HEK293 (cell line): ENCODE data around the gene KEL.

ENCODE experiments used
- CTCF ChIA-PET: fragments of 350-600 bp; formaldehyde crosslinking; extraction: SDS; loops from one replicate; lab custom pipeline; 2021; ENCODE audit warnings: antibody characterized with exemption; lab: Yijun Ruan, JAX
- POLR2A ChIA-PET: fragments of 300-600 bp; formaldehyde crosslinking; extraction: SDS; loops from one replicate; lab custom pipeline; 2020; ENCODE audit warnings: antibody characterized with exemption, inconsistent platforms; lab: Yijun Ruan, JAX
- H3K27ac ChIP-seq: fragments of 200-500 bp; sonication (Bioruptor generic); 2 replicates; pipeline ENCODE4 v1.5.1; 2014; ENCODE audit warnings: low read depth, low read length, control low read depth, inconsistent platforms; ENCODE audit errors: extremely low read depth
- H3K36me3 ChIP-seq, 2 experiments: fragments of 200-500 bp in 1 of 2; sonication (Bioruptor generic) in 1 of 2; 1 replicate in 1 of 2; 2 replicates in 1 of 2; pipeline ENCODE4 v1.5.1; 2014 to 2017; ENCODE audit warnings: inconsistent platforms in 2 of 2, low read length in 2 of 2; ENCODE audit not compliant: control insufficient read depth in 2 of 2, insufficient read depth in 1 of 2
- H3K4me1 ChIP-seq: fragments of 200-500 bp; sonication (Bioruptor generic); 2 replicates; pipeline ENCODE4 v1.5.1; 2014; ENCODE audit warnings: mild to moderate bottlenecking, low read length, inconsistent platforms; ENCODE audit not compliant: control insufficient read depth, insufficient read depth
- H3K4me3 ChIP-seq: 2 replicates; pipeline ENCODE4 v1.5.1; 2011; ENCODE audit warnings: low read depth, mild to moderate bottlenecking, control low read depth, low read length, moderate library complexity
- H3K9me3 ChIP-seq: fragments of 200-500 bp; sonication (Bioruptor generic); 2 replicates; pipeline ENCODE4 v1.5.1; 2014; ENCODE audit warnings: low read depth, low read length, inconsistent platforms; ENCODE audit not compliant: control insufficient read depth, insufficient read depth
- ATF2 ChIP-seq: fragments of 450-650 bp; formaldehyde crosslinking; IDR thresholded peaks from 2 replicates; pipeline ENCODE4 v1.5.1; 2016; ENCODE audit warnings: missing biosample characterization, missing genetic modification characterization, low read depth
- GLIS1 ChIP-seq: fragments of 450-650 bp; formaldehyde crosslinking; IDR thresholded peaks from 2 replicates; pipeline ENCODE4 v1.5.1; 2016; ENCODE audit warnings: missing biosample characterization, missing genetic modification characterization
- GLIS2 ChIP-seq: fragments of 450-650 bp; formaldehyde crosslinking; IDR thresholded peaks from 2 replicates; pipeline ENCODE4 v1.5.1; 2016; ENCODE audit warnings: missing biosample characterization, missing genetic modification characterization
- HOXA7 ChIP-seq: sonication (generic); formaldehyde crosslinking; IDR thresholded peaks from 2 replicates; pipeline ENCODE4 v1.8.1; 2022; ENCODE audit warnings: missing genetic modification reagents, borderline replicate concordance
- HOXD13 ChIP-seq: sonication (generic); formaldehyde crosslinking; IDR thresholded peaks from 2 replicates; pipeline ENCODE4 v1.8.0; 2022; ENCODE audit warnings: missing genetic modification reagents, borderline replicate concordance
- YY2 ChIP-seq: fragments of 450-650 bp; formaldehyde crosslinking; IDR thresholded peaks from 2 replicates; pipeline ENCODE4 v1.5.1; 2016; ENCODE audit warnings: missing biosample characterization, missing genetic modification characterization
- ZBTB1 ChIP-seq: fragments of 450-650 bp; formaldehyde crosslinking; IDR thresholded peaks from 2 replicates; pipeline ENCODE4 v1.5.1; 2016; ENCODE audit warnings: missing biosample characterization, missing genetic modification characterization
- ZBTB20 ChIP-seq: fragments of 450-650 bp; formaldehyde crosslinking; IDR thresholded peaks from 2 replicates; pipeline ENCODE4 v1.5.1; 2016; ENCODE audit warnings: missing biosample characterization, missing genetic modification characterization
- ZBTB8A ChIP-seq: fragments of 450-650 bp; formaldehyde crosslinking; IDR thresholded peaks from 2 replicates; pipeline ENCODE4 v1.5.1; 2016; ENCODE audit warnings: missing biosample characterization, missing genetic modification characterization
- ZNF10 ChIP-seq: fragments of 450-650 bp; formaldehyde crosslinking; IDR thresholded peaks from 2 replicates; pipeline ENCODE4 v1.5.1; 2017; ENCODE audit warnings: missing biosample characterization, missing genetic modification characterization
- ZNF112 ChIP-seq: fragments of 450-650 bp; formaldehyde crosslinking; IDR thresholded peaks from 2 replicates; pipeline ENCODE4 v1.5.0; 2017; ENCODE audit warnings: missing biosample characterization, missing genetic modification characterization
- ZNF18 ChIP-seq: fragments of 450-650 bp; formaldehyde crosslinking; IDR thresholded peaks from 2 replicates; pipeline ENCODE4 v1.5.1; 2016; ENCODE audit warnings: missing biosample characterization, missing genetic modification characterization
- ZNF19 ChIP-seq: fragments of 450-650 bp; formaldehyde crosslinking; IDR thresholded peaks from 2 replicates; pipeline ENCODE4; 2016; ENCODE audit warnings: missing biosample characterization, missing genetic modification characterization, low read depth
- ZNF214 ChIP-seq: fragments of 450-650 bp; formaldehyde crosslinking; IDR thresholded peaks from 2 replicates; pipeline ENCODE4 v1.5.1; 2017; ENCODE audit warnings: missing biosample characterization, mild to moderate bottlenecking, missing genetic modification characterization, borderline replicate concordance
- ZNF26 ChIP-seq: fragments of 450-650 bp; formaldehyde crosslinking; IDR thresholded peaks from 2 replicates; pipeline ENCODE4 v1.5.1; 2016; ENCODE audit warnings: missing biosample characterization, missing genetic modification characterization
- ZNF280C ChIP-seq: fragments of 450-650 bp; formaldehyde crosslinking; IDR thresholded peaks from 2 replicates; pipeline ENCODE4 v1.5.1; 2016; ENCODE audit warnings: missing biosample characterization, missing genetic modification characterization
- ZNF350 ChIP-seq: fragments of 450-650 bp; formaldehyde crosslinking; IDR thresholded peaks from 2 replicates; pipeline ENCODE4 v1.5.0; 2017; ENCODE audit warnings: missing biosample characterization, mild to moderate bottlenecking, missing genetic modification characterization
- ZNF473 ChIP-seq: fragments of 450-650 bp; formaldehyde crosslinking; IDR thresholded peaks from 2 replicates; pipeline ENCODE4 v1.5.1; 2017; ENCODE audit warnings: missing biosample characterization, missing genetic modification characterization
- ZNF530 ChIP-seq: fragments of 450-650 bp; formaldehyde crosslinking; IDR thresholded peaks from 2 replicates; pipeline ENCODE4 v1.5.1; 2016; ENCODE audit warnings: low read depth, missing biosample characterization, missing genetic modification characterization
- ZNF561 ChIP-seq: fragments of 450-650 bp; IDR thresholded peaks from 2 replicates; pipeline ENCODE4 v1.5.1; 2018; ENCODE audit warnings: missing biosample characterization, missing genetic modification characterization, borderline replicate concordance
- ZNF585B ChIP-seq: fragments of 450-650 bp; formaldehyde crosslinking; IDR thresholded peaks from 2 replicates; pipeline ENCODE4 v1.5.1; 2016; ENCODE audit warnings: missing biosample characterization, missing genetic modification characterization
- ZNF623 ChIP-seq: fragments of 450-650 bp; formaldehyde crosslinking; IDR thresholded peaks from 2 replicates; pipeline ENCODE4 v1.5.1; 2016; ENCODE audit warnings: missing biosample characterization, missing genetic modification characterization
- ZNF670 ChIP-seq: fragments of 450-650 bp; formaldehyde crosslinking; IDR thresholded peaks from 2 replicates; pipeline ENCODE4 v1.5.1; 2016; ENCODE audit warnings: missing biosample characterization, missing genetic modification characterization, low read depth
- ZNF704 ChIP-seq: fragments of 450-650 bp; formaldehyde crosslinking; IDR thresholded peaks from 2 replicates; pipeline ENCODE4 v1.5.1; 2016; ENCODE audit warnings: missing biosample characterization, missing genetic modification characterization
- ZNF777 ChIP-seq: fragments of 450-650 bp; formaldehyde crosslinking; IDR thresholded peaks from 2 replicates; pipeline ENCODE4 v1.5.1; 2017; ENCODE audit warnings: missing biosample characterization, missing genetic modification characterization, borderline replicate concordance
- ZNF830 ChIP-seq: fragments of 450-650 bp; IDR thresholded peaks from 2 replicates; pipeline ENCODE4 v1.5.0; 2018; ENCODE audit warnings: missing biosample characterization, missing genetic modification characterization, low read depth, mild to moderate bottlenecking, moderate library complexity
- ZSCAN30 ChIP-seq: fragments of 450-650 bp; IDR thresholded peaks from 2 replicates; pipeline ENCODE4 v1.5.1; 2018; ENCODE audit warnings: missing biosample characterization, mild to moderate bottlenecking, missing genetic modification characterization, moderate library complexity
- ZSCAN5A ChIP-seq: fragments of 450-650 bp; formaldehyde crosslinking; IDR thresholded peaks from 2 replicates; pipeline ENCODE4 v1.5.1; 2016; ENCODE audit warnings: missing biosample characterization, missing genetic modification characterization

The KEL gene

GRCh38 chr7:142962991-142963390 is 828 bp upstream of the KEL start:
- ChIA-PET POLR2A (no interaction called here), CTCF (interaction anchor here (1.1 to 2.1 kb wide), 2 partner anchors 82 to 90 kb away, joined by 3 to 9 read pairs; no protein-coding TSS in a partner anchor)

GRCh38 chr7:142961595-142961972 is 579 bp downstream of the KEL start:
- Histone ChIP-seq H3K4me1 (no peaks in the 10 kb centered on the region), H3K36me3 (no peaks in the 10 kb centered on the region), H3K4me3 (no peak overlapping the region), H3K27ac (no peak overlapping the region), H3K9me3 (no peaks in the 10 kb centered on the region)
- POLR2A ChIA-PET: no interaction called here
- CTCF ChIA-PET: interaction anchor here (0.5 to 1.2 kb wide), 6 partner anchors 26 to 89 kb away, joined by 3 to 6 read pairs (median 4); no protein-coding TSS in a partner anchor
- no peak for TF ChIP-seq ZBTB8A
- no peak for TF ChIP-seq ZNF214 (tag by site-specific recombination)
- no peak for TF ChIP-seq ZNF585B (tag by site-specific recombination)
- no peak for TF ChIP-seq ZNF280C (tag by site-specific recombination)
- no peak for TF ChIP-seq ZNF473 (tag by site-specific recombination)
- no peak for TF ChIP-seq ZBTB20 (tag by site-specific recombination)
- no peak for TF ChIP-seq GLIS2 (tag by site-specific recombination)
- no peak for TF ChIP-seq ZNF777 (tag by site-specific recombination)
- no peak for TF ChIP-seq ZNF350 (tag by site-specific recombination)
- no peak for TF ChIP-seq HOXD13 (CRISPR knock-in tag)
- TF ChIP-seq ZNF704: no peak

More at GRCh38 chr7:142962991-142963390, 828 bp upstream of the KEL start:
- Histone ChIP-seq H3K4me1 (no peaks in the 10 kb centered on the region), H3K9me3 (no peaks in the 10 kb centered on the region), H3K27ac (no peak overlapping the region), H3K36me3 (no peaks in the 10 kb centered on the region), H3K4me3 (no peak overlapping the region)
- TF ChIP-seq ZBTB1 (no peak), ZNF670 (tag by site-specific recombination) (no peak), ZSCAN30 (tag by site-specific recombination) (no peak), ZNF19 (tag by site-specific recombination) (no peak), ATF2 (tag by site-specific recombination) (no peak), ZNF26 (tag by site-specific recombination) (no peak), ZNF10 (no peak), ZNF830 (no peak), YY2 (tag by site-specific recombination) (no peak), ZNF530 (no peak), GLIS1 (no peak), ZSCAN5A (tag by site-specific recombination) (no peak), ZNF18 (tag by site-specific recombination) (no peak), ZNF623 (tag by site-specific recombination) (no peak), ZNF561 (tag by site-specific recombination) (no peak), ZNF112 (no peak), HOXA7 (no peak)
